Measurements from ENCODE around the gene CFAP43. TPM values are rescaled to one million over a fixed set of nuclear protein-coding genes. Genes with fewer than 3 reads are reported as not detected.

Gene CFAP43
- total RNA-seq, 4 donors from 2014 or later: not detected

DNA sequence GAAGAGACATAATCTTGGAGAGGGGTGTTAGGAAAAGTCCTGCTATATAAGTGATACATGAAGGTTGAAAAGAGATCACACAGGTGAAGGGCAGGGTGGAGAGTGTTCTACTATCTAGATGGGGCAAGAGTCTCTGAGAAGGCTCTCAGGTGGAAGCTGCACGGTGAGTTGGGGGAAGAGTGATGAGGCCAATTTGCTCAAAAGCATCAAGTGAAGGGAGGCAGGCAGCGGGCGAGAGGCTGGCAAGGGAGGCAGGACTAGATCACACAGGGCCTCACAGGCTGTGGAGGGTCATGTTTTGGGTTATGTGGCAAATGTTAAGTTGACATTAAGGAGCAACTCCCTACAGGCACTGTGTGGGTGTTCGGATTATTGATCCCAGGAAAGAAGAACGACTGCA is 143.9 kb downstream of the CFAP43 start:
- Histone ChIP-seq H3K4me3 (no peak overlapping the region), H3K27me3 (no peaks in the 10 kb centered on the region), H3K9me3 (no peaks in the 10 kb centered on the region), H3K27ac (no peak overlapping the region), H3K36me3 (no peaks in the 10 kb centered on the region), H3K4me1 (no peaks in the 10 kb centered on the region)
- ATAC-seq (no peak), DNase-seq (no peak)
- in situ Hi-C loops (cut with MboI; ENCODE audit: low sequenced_read_pairs in 4 of 4): no loop called here
- TF ChIP-seq POLR2A (IDR thresholded peaks at IDR 0.05): no peak
- TF ChIP-seq, protein P1, sequence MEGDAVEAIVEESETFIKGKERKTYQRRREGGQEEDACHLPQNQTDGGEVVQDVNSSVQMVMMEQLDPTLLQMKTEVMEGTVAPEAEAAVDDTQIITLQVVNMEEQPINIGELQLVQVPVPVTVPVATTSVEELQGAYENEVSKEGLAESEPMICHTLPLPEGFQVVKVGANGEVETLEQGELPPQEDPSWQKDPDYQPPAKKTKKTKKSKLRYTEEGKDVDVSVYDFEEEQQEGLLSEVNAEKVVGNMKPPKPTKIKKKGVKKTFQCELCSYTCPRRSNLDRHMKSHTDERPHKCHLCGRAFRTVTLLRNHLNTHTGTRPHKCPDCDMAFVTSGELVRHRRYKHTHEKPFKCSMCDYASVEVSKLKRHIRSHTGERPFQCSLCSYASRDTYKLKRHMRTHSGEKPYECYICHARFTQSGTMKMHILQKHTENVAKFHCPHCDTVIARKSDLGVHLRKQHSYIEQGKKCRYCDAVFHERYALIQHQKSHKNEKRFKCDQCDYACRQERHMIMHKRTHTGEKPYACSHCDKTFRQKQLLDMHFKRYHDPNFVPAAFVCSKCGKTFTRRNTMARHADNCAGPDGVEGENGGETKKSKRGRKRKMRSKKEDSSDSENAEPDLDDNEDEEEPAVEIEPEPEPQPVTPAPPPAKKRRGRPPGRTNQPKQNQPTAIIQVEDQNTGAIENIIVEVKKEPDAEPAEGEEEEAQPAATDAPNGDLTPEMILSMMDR (IDR thresholded peaks at IDR 0.05 in 4 of 5, conservative IDR thresholded peaks at IDR 0.05 in 1 of 5): no peak
- intact Hi-C loops (cut with DNase I; ENCODE audit: low total_unique reads): no loop called here

DNA sequence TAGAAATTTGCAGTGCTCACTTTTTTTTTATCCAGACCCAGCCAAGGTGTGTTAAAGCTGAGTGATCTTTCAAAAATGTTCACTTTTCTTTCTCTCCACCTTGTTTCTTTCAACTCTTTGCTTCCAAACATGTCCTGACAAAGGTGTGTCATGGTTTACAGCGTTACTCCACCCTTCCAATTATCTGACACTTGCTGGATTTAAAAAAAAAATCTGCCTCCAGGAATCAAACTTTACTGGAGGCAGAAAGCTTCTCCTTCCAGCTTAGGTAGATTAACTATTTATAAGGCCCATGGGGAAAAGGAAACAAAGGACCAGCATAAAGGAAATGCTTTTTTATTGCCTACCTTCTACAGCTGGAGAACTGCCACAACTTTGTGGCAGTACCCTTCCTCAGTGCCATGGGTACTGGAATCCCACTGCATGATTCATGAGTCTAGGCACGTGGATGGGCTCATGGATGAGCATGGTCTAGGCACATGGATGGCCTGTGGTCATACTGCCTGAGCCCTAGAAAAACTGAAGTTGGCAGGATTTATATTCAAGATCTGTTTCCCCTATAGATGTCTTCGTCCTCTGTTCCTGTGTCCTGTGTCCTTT is 146.3 kb downstream of the CFAP43 start, which contains the start of gene COL17A1:
Gene COL17A1, minus strand, starts transcription at position 80 of the 600 bp plus-strand sequence. CDS start 5,207 bp downstream, outside the sequence.
- intact Hi-C loops (cut with DNase I; ENCODE audit: low total_unique reads): no loop called here
- TF ChIP-seq POLR2A (IDR thresholded peaks at IDR 0.05): no peak
- TF ChIP-seq, protein P1 (IDR thresholded peaks at IDR 0.05 in 4 of 5, conservative IDR thresholded peaks at IDR 0.05 in 1 of 5): no peak
- Histone ChIP-seq H3K36me3 (no peaks in the 10 kb centered on the region), H3K27me3 (no peaks in the 10 kb centered on the region), H3K4me3 (no peak within 1 kb of the TSS), H3K9me3 (no peaks in the 10 kb centered on the region), H3K27ac (no peak within 1 kb of the TSS), H3K4me1 (no peaks in the 10 kb centered on the region)
- ATAC-seq (no peak), DNase-seq (no peak)
- in situ Hi-C loops (cut with MboI; ENCODE audit: low sequenced_read_pairs in 4 of 4): no loop called here

DNA sequence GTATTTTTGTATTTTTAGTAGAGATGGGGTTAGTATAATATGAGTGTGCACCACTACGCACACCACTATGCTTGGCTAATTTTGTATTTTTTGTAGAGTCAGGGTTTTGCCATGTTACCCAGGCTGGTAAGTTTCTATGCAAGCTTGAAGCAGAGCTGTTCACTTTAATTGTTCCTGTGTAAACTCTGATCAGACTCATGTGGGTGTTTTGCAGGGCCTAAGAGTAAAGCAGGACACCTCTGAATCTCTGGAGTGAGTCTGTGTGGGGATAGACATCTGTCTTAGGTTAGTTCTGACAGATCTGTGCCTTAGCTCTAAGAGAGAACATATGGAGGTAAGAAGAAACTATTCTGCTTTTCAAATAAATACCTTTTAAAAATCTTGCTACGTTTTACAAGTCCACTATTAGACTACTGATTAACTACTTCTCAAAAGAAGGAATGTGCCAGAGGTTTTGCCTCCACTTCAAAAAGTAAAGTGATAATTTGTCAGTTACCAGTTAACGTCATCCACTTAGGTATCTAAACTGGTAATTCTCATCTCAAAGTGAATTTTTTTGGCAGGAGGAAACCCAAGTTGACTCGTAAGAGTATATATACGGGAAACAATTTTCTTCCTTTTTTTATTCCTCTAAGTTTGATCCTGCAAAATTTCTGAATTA is 147.6 kb downstream of the CFAP43 start:
- intact Hi-C loops (cut with DNase I; ENCODE audit: low total_unique reads): no loop called here
- H3K27ac ChIP-seq: no peak overlapping the region
- H3K4me3 ChIP-seq: no peak overlapping the region
- in situ Hi-C loops (cut with MboI; ENCODE audit: low sequenced_read_pairs in 4 of 4): no loop called here
- no peaks in the 10 kb centered on the region for H3K9me3 ChIP-seq
- no peaks in the 10 kb centered on the region for H3K4me1 ChIP-seq
- TF ChIP-seq, protein P1 (IDR thresholded peaks at IDR 0.05 in 4 of 5, conservative IDR thresholded peaks at IDR 0.05 in 1 of 5): no peak
- TF ChIP-seq POLR2A (IDR thresholded peaks at IDR 0.05): no peak
- H3K27me3 ChIP-seq: no peaks in the 10 kb centered on the region
- DNase-seq (no peak), ATAC-seq (no peak)
- no peaks in the 10 kb centered on the region for H3K36me3 ChIP-seq

DNA sequence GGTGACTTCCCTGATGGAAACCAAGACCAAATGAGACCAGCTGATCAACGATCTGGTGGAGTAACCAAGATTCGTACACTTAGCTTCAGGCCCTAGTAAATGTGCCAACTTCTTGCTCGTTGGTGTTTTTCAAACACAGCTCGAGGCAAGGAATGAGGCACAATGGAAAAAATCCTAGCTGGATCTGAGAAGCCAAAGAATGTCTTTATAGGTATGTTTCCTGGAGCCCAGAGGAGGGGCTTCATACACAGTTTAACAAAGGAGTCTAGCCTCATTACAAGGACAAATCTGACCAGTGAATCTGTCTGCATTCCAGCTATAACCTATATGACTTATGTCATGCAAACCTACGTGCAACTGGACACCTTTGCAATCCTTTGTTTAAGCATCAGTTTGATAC is 150.2 kb downstream of the CFAP43 start:
- Histone ChIP-seq H3K27ac (no peak overlapping the region), H3K4me3 (no peak overlapping the region), H3K9me3 (no peaks in the 10 kb centered on the region), H3K4me1 (peaks cover 0 to 4% of the 10 kb centered on the region in 2 donors), H3K27me3 (no peaks in the 10 kb centered on the region), H3K36me3 (no peaks in the 10 kb centered on the region)
- DNase-seq (no peak), ATAC-seq (no peak)
- intact Hi-C loops (cut with DNase I; ENCODE audit: low total_unique reads): no loop called here
- in situ Hi-C loops (cut with MboI; ENCODE audit: low sequenced_read_pairs in 4 of 4): no loop called here
- TF ChIP-seq, protein P1 (IDR thresholded peaks at IDR 0.05 in 4 of 5, conservative IDR thresholded peaks at IDR 0.05 in 1 of 5): no peak
- TF ChIP-seq POLR2A (IDR thresholded peaks at IDR 0.05): no peak

Data from gastrocnemius medialis (tissue), 4 donors.